Brain microvascular endothelial cell (primary cell): ENCODE measurements around the gene CCDC33.

ENCODE experiments used
- DNase-seq: peaks from one replicate; pipeline ENCODE4 v3.0.0-alpha.2; 2020
- H3K27ac ChIP-seq: fragments of 250-450 bp; sonication (Bioruptor Pico); 2 replicates; pipeline ENCODE4 v1.5.1; 2020; ENCODE audit warnings: mild to moderate bottlenecking, moderate library complexity
- H3K27me3 ChIP-seq: fragments of 250-450 bp; sonication (Bioruptor Pico); replicated peaks from 2 replicates; pipeline ENCODE4 v1.5.1; 2020; ENCODE audit warnings: mild to moderate bottlenecking
- H3K36me3 ChIP-seq: fragments of 250-450 bp; sonication (Bioruptor Pico); replicated peaks from 2 replicates; pipeline ENCODE4 v1.5.1; 2020; ENCODE audit warnings: mild to moderate bottlenecking
- H3K4me3 ChIP-seq: 2 replicates; pipeline ENCODE4 v1.5.1; 2011; ENCODE audit warnings: low read depth, mild to moderate bottlenecking, control low read depth, low read length, moderate library complexity
- CTCF ChIP-seq: IDR thresholded peaks from 2 replicates; pipeline ENCODE4 v1.5.1; 2011; ENCODE audit warnings: low read depth, mild to moderate bottlenecking, moderate library complexity, low read length, control low read depth, inconsistent platforms; ENCODE audit errors: missing control alignments
- in situ Hi-C: cut with HindIII; loops from 2 replicates; pipeline ENCODE4 v1.10.0; 2017; ENCODE audit warnings: low sequenced_read_pairs, low pct_ligation_motif_present

CCDC33 gene

GRCh38 chr15:74263466-74263865, 27.3 kb downstream of the CCDC33 start:
- no peak for DNase-seq

GRCh38 chr15:74264081-74264501, 28.0 kb downstream of the CCDC33 start:
- DNase-seq, result no peak
- in situ Hi-C loops, result no loop called here
- Histone ChIP-seq H3K27ac (no peak overlapping the region), H3K27me3 (peaks cover 10% of the 10 kb centered on the region), H3K36me3 (no peaks in the 10 kb centered on the region), H3K4me3 (no peak overlapping the region)
- no peak for TF ChIP-seq CTCF

More at GRCh38 chr15:74263466-74263865, 27.3 kb downstream of the CCDC33 start:
- Histone ChIP-seq H3K4me3 (no peak overlapping the region), H3K27me3 (peaks cover 12% of the 10 kb centered on the region), H3K27ac (no peak overlapping the region), H3K36me3 (no peaks in the 10 kb centered on the region)
- in situ Hi-C loops, result no loop called here
- TF ChIP-seq CTCF, result no peak

GRCh38 chr15:74265046-74265639, 29.0 kb downstream of the CCDC33 start:
- in situ Hi-C loops, result no loop called here
- DNase-seq, result no peak

GRCh38 chr15:74268020-74268419, 31.9 kb downstream of the CCDC33 start:
- in situ Hi-C loops, result no loop called here
- H3K4me3 ChIP-seq, result no peak overlapping the region
- H3K27me3 ChIP-seq, result peaks cover 9% of the 10 kb centered on the region
- no peak for DNase-seq
- no peak for TF ChIP-seq CTCF
- H3K27ac ChIP-seq, result no peak overlapping the region
- no peaks in the 10 kb centered on the region for H3K36me3 ChIP-seq

More at GRCh38 chr15:74265046-74265639, 29.0 kb downstream of the CCDC33 start:
- Histone ChIP-seq H3K27ac (no peak overlapping the region), H3K36me3 (no peaks in the 10 kb centered on the region), H3K4me3 (no peak overlapping the region), H3K27me3 (peaks cover 13% of the 10 kb centered on the region)
- no peak for TF ChIP-seq CTCF

GRCh38 chr15:74269362-74270035, 33.4 kb downstream of the CCDC33 start:
- DNase-seq, result no peak
- in situ Hi-C loops, result no loop called here
- H3K36me3 ChIP-seq, result no peaks in the 10 kb centered on the region
- H3K27ac ChIP-seq, result no peak overlapping the region
- H3K27me3 ChIP-seq, result peaks cover 9% of the 10 kb centered on the region
- no peak for TF ChIP-seq CTCF
- no peak overlapping the region for H3K4me3 ChIP-seq
